Liver (tissue), 9 donors: Measurements from ENCODE around the gene NAPB. TPM values are rescaled to one million over a fixed set of nuclear protein-coding genes. Genes with fewer than 3 reads are reported as not detected.

ENCODE experiments used
- DNase-seq: peaks from one replicate; pipeline ENCODE4 v3.0.0-alpha.2; 2017; ENCODE audit warnings: low spot score
- H3K27ac ChIP-seq, 2 donors: one replicate each; pipeline ENCODE4 v1.7.0; 2013; ENCODE audit warnings: inconsistent platforms in 2 of 2, low read length in 2 of 2, control low read depth in 1 of 2, low read depth in 1 of 2, mild to moderate bottlenecking in 1 of 2
- H3K27me3 ChIP-seq, 4 donors: one replicate each; pipeline versions ENCODE4 v1.6.1 to v1.7.0; 2013; ENCODE audit warnings: low read length in 3 of 4, inconsistent platforms in 1 of 4, mild to moderate bottlenecking in 1 of 4, moderate library complexity in 1 of 4; ENCODE audit not compliant: control insufficient read depth in 4 of 4, insufficient read depth in 4 of 4
- H3K36me3 ChIP-seq, 4 donors: one replicate each; pipeline versions ENCODE4 v1.6.1 to v1.7.0; 2013; ENCODE audit warnings: low read length in 3 of 4, mild to moderate bottlenecking in 3 of 4, low read depth in 1 of 4, moderate library complexity in 1 of 4; ENCODE audit not compliant: control insufficient read depth in 4 of 4, insufficient read depth in 3 of 4
- H3K4me1 ChIP-seq, 4 donors: one replicate each; pipeline versions ENCODE4 v1.6.1 to v1.7.0; 2013; ENCODE audit warnings: low read length in 3 of 4, mild to moderate bottlenecking in 3 of 4, moderate library complexity in 1 of 4; ENCODE audit not compliant: control insufficient read depth in 4 of 4, insufficient read depth in 4 of 4
- H3K4me3 ChIP-seq, 3 donors: one replicate each; pipeline versions ENCODE4 v1.6.1 to v1.7.0; 2013; ENCODE audit warnings: low read length in 3 of 3, control low read depth in 1 of 3, low read depth in 1 of 3, mild to moderate bottlenecking in 1 of 3
- H3K9ac ChIP-seq, 2 donors: one replicate each; pipeline ENCODE4 v1.7.0; 2013; ENCODE audit warnings: low read length in 2 of 2, mild to moderate bottlenecking in 2 of 2, moderate library complexity in 2 of 2, control low read depth in 1 of 2, low read depth in 1 of 2
- H3K9me3 ChIP-seq, 4 donors: one replicate each; pipeline versions ENCODE4 v1.6.1 to v1.7.0; 2013; ENCODE audit warnings: low read length in 3 of 4; ENCODE audit not compliant: control insufficient read depth in 4 of 4
- ATF3 ChIP-seq: IDR thresholded peaks from 2 replicates; pipeline ENCODE4 v1.6.1; 2016; ENCODE audit warnings: antibody characterized with exemption
- CTCF ChIP-seq: fragments of 150-350 bp; IDR thresholded peaks from 2 replicates; pipeline ENCODE4 v1.5.1; 2017; ENCODE audit warnings: improper control_type of control experiment, low read depth, low read length; ENCODE audit not compliant: missing input control
- FOXA1 ChIP-seq: IDR thresholded peaks from 2 replicates; pipeline ENCODE4 v1.6.1; 2016; ENCODE audit warnings: antibody characterized with exemption
- FOXA2 ChIP-seq: IDR thresholded peaks from 2 replicates; pipeline ENCODE4 v1.6.1; 2016; ENCODE audit warnings: antibody characterized with exemption
- GABPA ChIP-seq, 2 donors: IDR thresholded peaks in 1 of 2; conservative IDR thresholded peaks in 1 of 2; 2 replicates each; pipeline ENCODE4 v1.6.1; 2016; ENCODE audit warnings: antibody characterized with exemption in 2 of 2, mild to moderate bottlenecking in 1 of 2, moderate library complexity in 1 of 2
- HNF4A ChIP-seq, 2 donors: conservative IDR thresholded peaks; 2 replicates each; pipeline ENCODE4 v1.6.1; 2016; ENCODE audit warnings: antibody characterized with exemption in 2 of 2, mild to moderate bottlenecking in 2 of 2
- HNF4G ChIP-seq: IDR thresholded peaks from 2 replicates; pipeline ENCODE4 v1.6.1; 2016; ENCODE audit warnings: antibody characterized with exemption
- JUND ChIP-seq, 2 donors: IDR thresholded peaks; 2 replicates each; pipeline ENCODE4 v1.6.1; 2016; ENCODE audit warnings: antibody characterized with exemption in 2 of 2
- MAX ChIP-seq: IDR thresholded peaks from 2 replicates; pipeline ENCODE4 v1.6.1; 2016; ENCODE audit warnings: antibody characterized with exemption
- RAD21 ChIP-seq, 2 donors: IDR thresholded peaks; 2 replicates each; pipeline ENCODE4 v1.6.1; 2016; ENCODE audit warnings: antibody characterized with exemption in 2 of 2, mild to moderate bottlenecking in 2 of 2
- REST ChIP-seq: IDR thresholded peaks from 2 replicates; pipeline ENCODE4 v1.6.1; 2016; ENCODE audit warnings: antibody characterized with exemption, mild to moderate bottlenecking
- RXRA ChIP-seq, 2 donors: IDR thresholded peaks; 2 replicates each; pipeline ENCODE4 v1.6.1; 2017 to 2018; ENCODE audit warnings: antibody characterized with exemption in 2 of 2, mild to moderate bottlenecking in 1 of 2
- TAF1 ChIP-seq: conservative IDR thresholded peaks from 2 replicates; pipeline ENCODE4 v1.6.1; 2016; ENCODE audit warnings: antibody characterized with exemption, mild to moderate bottlenecking
- YY1 ChIP-seq: IDR thresholded peaks from 2 replicates; pipeline ENCODE4 v1.6.1; 2016; ENCODE audit warnings: antibody characterized with exemption, mild to moderate bottlenecking
- WGBS: extraction: QIAGEN DNeasy Blood & Tissue Kit; methylation state at CpG from one replicate; pipeline ENCODE4 v1.1.7; 2013; 5-methylcytosine and 5-hydroxymethylcytosine counted together
- polyA plus RNA-seq, 2 donors: library from polyadenylated mRNA; stranded (reverse) in 1 of 2; unstranded in 1 of 2; fragments of 200-250 nt in 1 of 2; fragments of >200 nt in 1 of 2; fragmentation: Nextera tagmentation in 1 of 2; extraction: Ambion mirVana in 1 of 2; gene quantifications; one replicate each; pipeline versions ENCODE4 v1.2.1 to v1.2.3, GENCODE V29; 2013 to 2015
- total RNA-seq, 2 donors: library from RNA; depleted of rRNA; stranded (reverse); fragments of >200 nt; gene quantifications; one replicate each; pipeline ENCODE4 v1.2.3, GENCODE V29; 2014
- donor health status: healthy.
- donor health status: healthy.
- donor health status: healthy.
- donor health status: healthy.
- donor health status: healthy.

Gene NAPB
- total and polyA plus RNA-seq, 4 donors, result 2.4 to 10.6 (median 4.5) TPM

- no peak overlapping the region for H3K27ac ChIP-seq
- no peak for DNase-seq
- no peak for TF ChIP-seq GABPA (IDR thresholded peaks at IDR 0.05 in 1 of 2, conservative IDR thresholded peaks at IDR 0.05 in 1 of 2)
- no peak for TF ChIP-seq TAF1
- TF ChIP-seq JUND (IDR thresholded peaks at IDR 0.05), result no peak
- TF ChIP-seq FOXA1, result no peak
- TF ChIP-seq HNF4G, result no peak
- TF ChIP-seq RAD21 (IDR thresholded peaks at IDR 0.05), result no peak
- TF ChIP-seq RXRA (IDR thresholded peaks at IDR 0.05), result no peak
- TF ChIP-seq REST, result no peak
- TF ChIP-seq FOXA2, result no peak
- no peak for TF ChIP-seq CTCF
- no peak for TF ChIP-seq MAX
- no peak for TF ChIP-seq YY1
- H3K27me3 ChIP-seq, result peaks cover 0 to 3% (median 0%) of the 10 kb centered on the region in 4 donors
- H3K36me3 ChIP-seq, result no peaks in the 10 kb centered on the region
- no peak overlapping the region for H3K9ac ChIP-seq
- 90% methylated on average over 1 of the region's 1 CpG for WGBS
- H3K4me3 ChIP-seq, result no peak overlapping the region
- H3K4me1 ChIP-seq, result no peaks in the 10 kb centered on the region
- H3K9me3 ChIP-seq, result no peaks in the 10 kb centered on the region
Observed at GRCh38 chr20:23454816-23455215, 33.5 kb upstream of the NAPB start.

GRCh38 chr20:23453549-23454543 lies 32.6 kb upstream of the NAPB start:
- TF ChIP-seq MAX, result no peak
- no peak for TF ChIP-seq HNF4G
- no peak for TF ChIP-seq TAF1
- TF ChIP-seq JUND (IDR thresholded peaks at IDR 0.05), result no peak
- TF ChIP-seq ATF3, result no peak
- TF ChIP-seq HNF4A (conservative IDR thresholded peaks at IDR 0.05), result no peak
- no peak for TF ChIP-seq YY1
- H3K4me3 ChIP-seq, result no peak overlapping the region
- H3K27me3 ChIP-seq, result peaks cover 0 to 3% (median 0%) of the 10 kb centered on the region in 4 donors
- no peak overlapping the region for H3K9ac ChIP-seq
- no peaks in the 10 kb centered on the region for H3K4me1 ChIP-seq
- 92% methylated on average over 15 of the region's 15 CpGs for WGBS
- DNase-seq, result no peak
- H3K27ac ChIP-seq, result no peak overlapping the region
- H3K9me3 ChIP-seq, result no peaks in the 10 kb centered on the region
- H3K36me3 ChIP-seq, result no peaks in the 10 kb centered on the region
